Psoas muscle (tissue), 8 donors: ENCODE data around the gene RHBDD3. TPM values are rescaled to one million over a fixed set of nuclear protein-coding genes. Genes with fewer than 3 reads are reported as not detected.

Experiments
- ATAC-seq, 4 donors: fragments of 200-7000 bp; cut with Tn5 transposase; one replicate each; pipeline ENCODE4 v1.9.1; 2020; ENCODE audit warnings: moderate library complexity in 3 of 4, mild to moderate bottlenecking in 2 of 4
- DNase-seq, 2 donors: peaks; one replicate each; pipeline ENCODE4 v3.0.0-alpha.2; 2020
- H3K27ac ChIP-seq: fragments of 200-600 bp; one replicate; pipeline ENCODE4 v1.8.0; 2022
- H3K27me3 ChIP-seq, 3 donors: fragments of 200-600 bp in 1 of 3; one replicate each; pipeline versions ENCODE4 v1.6.1 to v1.8.0; 2013 to 2022; ENCODE audit warnings: low read length in 2 of 3, mild to moderate bottlenecking in 2 of 3, moderate library complexity in 1 of 3; ENCODE audit not compliant: insufficient read depth in 3 of 3
- H3K36me3 ChIP-seq, 2 donors: fragments of 200-600 bp in 1 of 2; one replicate each; pipeline versions ENCODE4 v1.6.1 to v1.8.0; 2013 to 2022; ENCODE audit warnings: low read depth in 1 of 2, mild to moderate bottlenecking in 1 of 2, moderate library complexity in 1 of 2; ENCODE audit not compliant: insufficient read depth in 1 of 2
- H3K4me1 ChIP-seq: fragments of 200-600 bp; one replicate; pipeline ENCODE4 v1.8.0; 2022
- H3K4me3 ChIP-seq: fragments of 200-600 bp; one replicate; pipeline ENCODE4 v1.8.0; 2022; ENCODE audit warnings: mild to moderate bottlenecking
- H3K9me3 ChIP-seq: fragments of 200-600 bp; one replicate; pipeline ENCODE4 v1.8.0; 2022
- WGBS, 3 donors: extraction: QIAGEN DNeasy Blood & Tissue Kit; methylation state at CpG; one replicate each; pipeline versions ENCODE4 v1.1.6 to v1.1.7; 2013; 5-methylcytosine and 5-hydroxymethylcytosine counted together
- intact Hi-C, 2 donors: fragments of 100-400 bp; cut with DNase I; formaldehyde crosslinking; loops; one replicate each; pipeline versions ENCODE4 v1.11.0 to v1.14.2; 2022
- polyA plus RNA-seq, 3 donors: library from polyadenylated mRNA; stranded (reverse); fragments of 200-250 nt; gene quantifications; one replicate each; pipeline ENCODE4 v1.2.3, GENCODE V29; 2013
- total RNA-seq, 4 donors: library from RNA; stranded (reverse); fragmentation: NEBNext Ultra II Directional in 2 of 4; extraction: Animal tissue kit (Norgen Biotek cat#: 25700) in 2 of 4; gene quantifications; one replicate each; pipeline versions ENCODE4 v1.2.1 to v1.2.4, GENCODE V29; 2021 to 2023
- TF ChIP-seq, protein P1 (sequence below): fragments of 200-600 bp; IDR thresholded peaks from one replicate; pipeline ENCODE4 v1.8.0; 2022; ENCODE audit warnings: antibody characterized with exemption
- donor health status: healthy with polysubstance abuse.
- donor health status: DM: no; HTN: no; CAD: no; lungs with moderate emphysema.
- donor health status: Bipolar disorder and iron deficiency.
- donor health status: healthy.
- donor health status: DM: yes; HTN: yes; CAD: no.
- donor health status: DM: no; HTN: no; CAD: no.
- donor health status: DM: no; HTN: no; CAD: no.
- donor health status: DM: yes; HTN: yes; CAD: no.

The RHBDD3 gene
- total and polyA plus RNA-seq, 7 donors = 10.6 to 36.5 (median 20.3) TPM

DNA sequence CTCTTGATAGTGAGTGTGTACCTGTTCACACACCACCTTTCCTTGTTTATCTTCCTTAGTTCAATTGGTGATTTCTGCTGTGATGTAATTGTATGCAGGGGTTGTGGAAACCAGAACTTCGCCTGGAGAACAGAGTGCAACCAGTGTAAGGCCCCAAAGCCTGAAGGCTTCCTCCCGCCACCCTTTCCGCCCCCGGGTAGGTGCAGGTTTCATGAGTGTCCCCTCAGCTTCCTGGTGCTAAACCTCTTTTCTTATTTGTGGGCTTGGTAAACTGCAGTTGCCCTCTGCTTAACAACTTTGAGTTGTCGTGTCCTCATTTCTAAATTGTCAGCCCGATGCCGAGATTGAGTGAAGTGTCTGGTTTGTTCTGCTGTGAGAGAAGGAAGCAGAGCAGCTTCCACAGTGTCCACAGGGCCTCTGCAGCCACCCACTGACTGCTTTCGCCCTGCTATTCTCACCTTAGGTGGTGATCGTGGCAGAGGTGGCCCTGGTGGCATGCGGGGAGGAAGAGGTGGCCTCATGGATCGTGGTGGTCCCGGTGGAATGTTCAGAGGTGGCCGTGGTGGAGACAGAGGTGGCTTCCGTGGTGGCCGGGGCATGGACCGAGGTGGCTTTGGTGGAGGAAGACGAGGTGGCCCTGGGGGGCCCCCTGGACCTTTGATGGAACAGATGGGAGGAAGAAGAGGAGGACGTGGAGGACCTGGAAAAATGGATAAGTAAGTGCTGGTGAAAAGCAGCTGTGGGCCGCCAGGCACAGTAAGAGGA, 31.5 kb upstream of the RHBDD3 start:
- intact Hi-C loops = no loop called here
- no peak for ATAC-seq
- TF ChIP-seq, protein P1, sequence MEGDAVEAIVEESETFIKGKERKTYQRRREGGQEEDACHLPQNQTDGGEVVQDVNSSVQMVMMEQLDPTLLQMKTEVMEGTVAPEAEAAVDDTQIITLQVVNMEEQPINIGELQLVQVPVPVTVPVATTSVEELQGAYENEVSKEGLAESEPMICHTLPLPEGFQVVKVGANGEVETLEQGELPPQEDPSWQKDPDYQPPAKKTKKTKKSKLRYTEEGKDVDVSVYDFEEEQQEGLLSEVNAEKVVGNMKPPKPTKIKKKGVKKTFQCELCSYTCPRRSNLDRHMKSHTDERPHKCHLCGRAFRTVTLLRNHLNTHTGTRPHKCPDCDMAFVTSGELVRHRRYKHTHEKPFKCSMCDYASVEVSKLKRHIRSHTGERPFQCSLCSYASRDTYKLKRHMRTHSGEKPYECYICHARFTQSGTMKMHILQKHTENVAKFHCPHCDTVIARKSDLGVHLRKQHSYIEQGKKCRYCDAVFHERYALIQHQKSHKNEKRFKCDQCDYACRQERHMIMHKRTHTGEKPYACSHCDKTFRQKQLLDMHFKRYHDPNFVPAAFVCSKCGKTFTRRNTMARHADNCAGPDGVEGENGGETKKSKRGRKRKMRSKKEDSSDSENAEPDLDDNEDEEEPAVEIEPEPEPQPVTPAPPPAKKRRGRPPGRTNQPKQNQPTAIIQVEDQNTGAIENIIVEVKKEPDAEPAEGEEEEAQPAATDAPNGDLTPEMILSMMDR = no peak

DNA sequence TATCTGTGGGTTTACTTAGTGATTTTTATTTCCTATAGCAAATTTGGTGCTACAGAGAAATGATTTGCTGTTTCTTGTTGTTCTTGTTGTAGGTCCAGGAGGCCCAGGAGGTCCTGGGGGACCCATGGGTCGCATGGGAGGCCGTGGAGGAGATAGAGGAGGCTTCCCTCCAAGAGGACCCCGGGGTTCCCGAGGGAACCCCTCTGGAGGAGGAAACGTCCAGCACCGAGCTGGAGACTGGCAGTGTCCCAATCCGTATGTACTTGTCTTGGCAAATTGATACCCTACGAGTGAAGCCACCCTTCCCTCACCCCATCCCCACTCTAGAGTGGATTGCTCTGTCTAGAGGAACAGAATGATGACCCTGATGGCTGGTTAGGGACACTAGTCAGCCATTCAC, 30.9 kb upstream of the RHBDD3 start:
- no peaks in the 10 kb centered on the region for H3K27me3 ChIP-seq
- H3K4me1 ChIP-seq = no peaks in the 10 kb centered on the region
- H3K9me3 ChIP-seq = no peaks in the 10 kb centered on the region
- WGBS, 3 donors = 61 to 74% (median 62%) methylated on average over 8 of the region's 8 CpGs
- DNase-seq (no peak), ATAC-seq (no peak)
- no peak overlapping the region for H3K4me3 ChIP-seq
- TF ChIP-seq, protein P1 = no peak
- intact Hi-C loops = no loop called here
- H3K27ac ChIP-seq = no peak overlapping the region
- H3K36me3 ChIP-seq = peaks cover 29 to 74% of the 10 kb centered on the region in 2 donors

More for the DNA sequence above, 31.5 kb upstream of the RHBDD3 start:
- Histone ChIP-seq H3K4me3 (no peak overlapping the region), H3K27me3 (no peaks in the 10 kb centered on the region), H3K9me3 (no peaks in the 10 kb centered on the region), H3K36me3 (peaks cover 28 to 67% of the 10 kb centered on the region in 2 donors), H3K4me1 (no peaks in the 10 kb centered on the region), H3K27ac (no peak overlapping the region)
- 85 to 89% (median 86%) methylated on average over 19 of the region's 19 CpGs for WGBS, 3 donors
- DNase-seq = no peak

DNA sequence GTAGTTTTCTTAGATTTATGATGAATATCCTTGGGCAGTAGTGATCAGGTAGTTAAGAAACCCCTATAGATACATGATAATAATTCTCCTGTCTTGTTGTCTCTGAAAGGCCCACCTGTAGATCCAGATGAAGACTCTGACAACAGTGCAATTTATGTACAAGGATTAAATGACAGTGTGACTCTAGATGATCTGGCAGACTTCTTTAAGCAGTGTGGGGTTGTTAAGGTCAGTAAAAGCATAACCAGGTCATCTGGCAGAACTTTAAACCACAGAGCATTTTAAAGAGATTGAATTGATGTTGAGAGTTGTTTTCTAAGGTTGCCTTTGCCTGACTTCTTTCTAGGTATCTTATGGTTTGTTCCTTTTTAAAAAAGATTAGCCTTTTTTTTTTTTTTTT, 24.6 kb upstream of the RHBDD3 start:
- Histone ChIP-seq H3K4me1 (peaks cover 37% of the 10 kb centered on the region), H3K27ac (peak overlapping the region; percentile 52), H3K36me3 (peaks cover 26 to 100% of the 10 kb centered on the region in 2 donors), H3K27me3 (no peaks in the 10 kb centered on the region), H3K9me3 (no peaks in the 10 kb centered on the region), H3K4me3 (no peak overlapping the region)
- peak; percentile 48 to 79 (median 72) for ATAC-seq
- no peak for DNase-seq
- intact Hi-C loops = no loop called here
- TF ChIP-seq, protein P1 = no peak

DNA sequence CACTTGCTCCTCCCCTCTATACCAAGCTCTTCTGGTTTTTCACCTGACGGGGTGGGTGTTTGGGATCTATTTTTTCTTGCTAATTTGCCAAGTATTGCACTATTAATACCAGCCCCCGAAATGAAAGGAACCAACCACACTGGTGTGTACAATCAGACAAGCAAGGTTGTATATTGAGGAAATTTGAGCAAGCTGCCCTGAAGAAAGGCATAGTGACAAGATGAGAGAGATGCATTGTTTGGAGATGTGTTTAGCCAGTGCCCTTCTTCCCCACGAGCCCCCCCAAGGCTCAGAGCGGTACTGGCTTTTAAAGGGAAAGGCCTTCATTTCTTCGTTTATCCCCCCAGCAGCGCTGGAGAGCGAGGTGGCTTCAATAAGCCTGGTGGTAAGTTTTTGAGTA, 23.4 kb upstream of the RHBDD3 start:
- 62 to 74% (median 70%) methylated on average over 7 of the region's 7 CpGs for WGBS, 3 donors
- Histone ChIP-seq H3K27me3 (no peaks in the 10 kb centered on the region), H3K27ac (no peak overlapping the region), H3K9me3 (no peaks in the 10 kb centered on the region), H3K4me1 (peaks cover 37% of the 10 kb centered on the region), H3K4me3 (no peak overlapping the region), H3K36me3 (peaks cover 23 to 100% of the 10 kb centered on the region in 2 donors)
- DNase-seq (no peak), ATAC-seq (peak in 3 of 4 donors; percentile 7 to 36 (median 24))
- TF ChIP-seq, protein P1 = no peak
- intact Hi-C loops = no loop called here
